Uterus (tissue), 2 donors: Measurements from ENCODE around the gene CACNB2.

Experiments used
- CTCF ChIP-seq, 4 experiments: fragments of 200-600 bp in 2 of 4; fragments of 450-650 bp in 2 of 4; sonication (generic) in 2 of 4; IDR thresholded peaks; one replicate each; pipeline ENCODE4 v1.5.1; 2016 to 2019; ENCODE audit warnings: antibody characterized with exemption in 4 of 4, mild to moderate bottlenecking in 2 of 4, moderate library complexity in 1 of 4
- POLR2A ChIP-seq, 2 donors: fragments of 450-650 bp; IDR thresholded peaks; one replicate each; pipeline ENCODE4 v1.6.1; 2016; ENCODE audit warnings: antibody characterized with exemption in 2 of 2, mild to moderate bottlenecking in 1 of 2, moderate library complexity in 1 of 2

- TF ChIP-seq POLR2A (IDR thresholded peaks at IDR 0.05), result no peak
- TF ChIP-seq CTCF (IDR thresholded peaks at IDR 0.05), result no peak
Observed at GRCh38 chr10:18144928-18145327, 4.7 kb downstream of the CACNB2 start.
